MM.1S (cell line): ENCODE measurements around the gene SIX4.

Experiments used
- CTCF ChIP-seq: fragments of 300-600 bp; sonication (generic); IDR thresholded peaks from 2 replicates; pipeline ENCODE4 v1.5.1; 2016; ENCODE audit warnings: antibody characterized with exemption, low read length, mixed read lengths
- EZH2 ChIP-seq: fragments of 300-600 bp; sonication (generic); optimal IDR thresholded peaks from 2 replicates; pipeline ENCODE3; 2017; ENCODE audit warnings: low read depth, mild to moderate bottlenecking, antibody characterized with exemption, low read length, mixed read lengths

- TF ChIP-seq EZH2: no peak
- no peak for TF ChIP-seq CTCF
Measured at GRCh38 chr14:60721326-60722106, 2.6 kb downstream of the SIX4 start.
